Lower leg skin (tissue), 4 donors: ENCODE results near the gene TSC1. TPM values are rescaled to one million over a fixed set of nuclear protein-coding genes. Genes with fewer than 3 reads are reported as not detected.

Experiments used
- DNase-seq, 2 donors: peaks; one replicate each; pipeline ENCODE4 v3.0.0-alpha.2; 2019; ENCODE audit warnings: low spot score in 2 of 2
- H3K4me3 ChIP-seq: fragments of 200-600 bp; sonication (generic); 2 replicates; pipeline ENCODE4 v1.5.1; 2017; ENCODE audit warnings: mild to moderate bottlenecking, low read depth; ENCODE audit not compliant: poor library complexity, severe bottlenecking
- POLR2A ChIP-seq, 2 donors: fragments of 450-650 bp; IDR thresholded peaks; one replicate each; pipeline ENCODE4 v1.6.1; 2016 to 2017; ENCODE audit warnings: antibody characterized with exemption in 2 of 2, mild to moderate bottlenecking in 1 of 2, moderate library complexity in 1 of 2
- WGBS, 2 donors: methylation state at CpG; one replicate each; pipeline ENCODE4 v1.1.5; 2018; 5-methylcytosine and 5-hydroxymethylcytosine counted together
- intact Hi-C: fragments of 100-400 bp; cut with DNase I; formaldehyde crosslinking; loops from one replicate; pipeline ENCODE4 v1.15.0; 2023; ENCODE audit warnings: low total_unique reads
- total RNA-seq, 4 donors: library from RNA; depleted of rRNA; stranded (reverse); fragments of >200 nt; gene quantifications; one replicate each; pipeline ENCODE4 v1.1.0, GENCODE V29; 2016
- TF ChIP-seq, protein P1 (sequence below), 3 donors: fragments of 450-650 bp; IDR thresholded peaks; one replicate each; pipeline ENCODE4 v1.5.1; 2016; ENCODE audit warnings: antibody characterized with exemption in 3 of 3, mild to moderate bottlenecking in 3 of 3, moderate library complexity in 2 of 3

The TSC1 gene
- total RNA-seq, 4 donors from 2014 or later = 27.1 to 67.7 (median 32.5) TPM

DNA sequence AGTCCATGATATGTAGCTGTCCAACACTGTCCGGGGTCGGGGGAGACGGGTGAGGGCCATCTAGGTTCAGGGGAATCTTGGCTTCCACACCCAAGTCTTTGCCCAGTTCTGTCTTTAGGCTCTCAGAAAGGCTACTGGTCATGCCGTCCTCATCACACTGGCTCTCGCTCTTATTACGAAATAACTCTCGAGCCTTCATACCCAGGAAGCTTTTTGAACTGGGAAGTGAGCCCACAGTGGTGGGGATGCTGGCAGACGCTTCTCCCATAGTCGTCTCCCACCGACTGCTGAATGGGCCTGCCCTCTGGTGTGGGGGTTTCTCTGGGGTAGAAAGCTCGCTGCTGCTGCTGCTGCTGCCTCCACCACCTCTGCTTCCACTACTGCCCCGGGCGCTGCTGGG, 48.2 kb downstream of the TSC1 start:
- intact Hi-C loops = no loop called here
- DNase-seq = no peak
- TF ChIP-seq, protein P1, sequence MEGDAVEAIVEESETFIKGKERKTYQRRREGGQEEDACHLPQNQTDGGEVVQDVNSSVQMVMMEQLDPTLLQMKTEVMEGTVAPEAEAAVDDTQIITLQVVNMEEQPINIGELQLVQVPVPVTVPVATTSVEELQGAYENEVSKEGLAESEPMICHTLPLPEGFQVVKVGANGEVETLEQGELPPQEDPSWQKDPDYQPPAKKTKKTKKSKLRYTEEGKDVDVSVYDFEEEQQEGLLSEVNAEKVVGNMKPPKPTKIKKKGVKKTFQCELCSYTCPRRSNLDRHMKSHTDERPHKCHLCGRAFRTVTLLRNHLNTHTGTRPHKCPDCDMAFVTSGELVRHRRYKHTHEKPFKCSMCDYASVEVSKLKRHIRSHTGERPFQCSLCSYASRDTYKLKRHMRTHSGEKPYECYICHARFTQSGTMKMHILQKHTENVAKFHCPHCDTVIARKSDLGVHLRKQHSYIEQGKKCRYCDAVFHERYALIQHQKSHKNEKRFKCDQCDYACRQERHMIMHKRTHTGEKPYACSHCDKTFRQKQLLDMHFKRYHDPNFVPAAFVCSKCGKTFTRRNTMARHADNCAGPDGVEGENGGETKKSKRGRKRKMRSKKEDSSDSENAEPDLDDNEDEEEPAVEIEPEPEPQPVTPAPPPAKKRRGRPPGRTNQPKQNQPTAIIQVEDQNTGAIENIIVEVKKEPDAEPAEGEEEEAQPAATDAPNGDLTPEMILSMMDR (IDR thresholded peaks at IDR 0.05) = no peak
- TF ChIP-seq POLR2A (IDR thresholded peaks at IDR 0.05) = no peak
- H3K4me3 ChIP-seq = no peak overlapping the region
- 81 to 87% methylated on average over 13 of the region's 13 CpGs for WGBS, 2 donors

DNA sequence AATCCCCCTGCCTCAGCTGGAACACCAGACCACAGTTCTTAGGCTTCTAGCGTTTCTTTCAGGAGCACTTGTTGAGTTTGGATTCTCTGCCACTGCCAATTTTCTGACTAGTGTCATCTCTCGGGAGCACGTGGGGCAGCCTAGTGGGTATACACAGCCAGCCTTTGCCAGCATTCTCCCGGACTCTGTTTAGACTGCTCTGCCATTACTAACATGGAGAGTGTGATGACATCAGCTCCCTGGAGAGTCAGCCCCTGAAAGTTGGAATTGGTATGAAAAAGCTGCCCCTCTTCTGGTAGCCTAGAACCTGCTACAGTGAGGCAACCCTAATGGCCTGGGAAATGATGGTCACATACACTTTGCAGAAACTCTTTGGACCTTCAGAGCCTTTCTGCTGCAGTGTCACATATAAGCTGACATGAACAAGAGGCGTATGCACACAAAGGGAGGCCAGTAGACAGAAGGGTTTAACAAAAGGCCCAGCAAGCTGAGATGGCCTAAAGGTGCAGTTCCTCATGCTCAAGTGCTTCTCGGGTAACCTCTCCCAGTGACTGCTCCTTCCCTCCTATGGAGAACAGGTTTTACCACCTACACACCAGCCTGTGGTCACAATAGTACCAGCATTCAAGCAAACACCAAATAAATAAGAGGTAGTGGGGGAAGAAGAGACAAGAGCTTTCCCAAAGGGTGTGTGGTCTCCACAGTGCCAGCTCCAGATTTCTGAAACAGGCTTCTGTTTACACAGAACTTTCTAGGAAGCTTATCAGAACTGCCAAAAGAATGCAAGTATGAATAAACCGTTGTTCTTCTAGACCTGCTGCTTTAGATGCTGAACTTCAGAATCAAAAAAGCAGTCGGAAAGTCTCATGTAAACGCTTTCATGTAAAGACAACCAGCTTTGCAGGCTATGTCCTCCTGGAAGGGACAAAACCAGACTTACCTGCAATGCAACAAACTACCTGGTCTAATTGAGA, 49.3 kb downstream of the TSC1 start:
- no peak for DNase-seq
- no peak overlapping the region for H3K4me3 ChIP-seq
- intact Hi-C loops = no loop called here
- no peak for TF ChIP-seq POLR2A (IDR thresholded peaks at IDR 0.05)
- TF ChIP-seq, protein P1 (IDR thresholded peaks at IDR 0.05) = no peak
- 60 to 61% methylated on average over 9 of the region's 9 CpGs for WGBS, 2 donors

DNA sequence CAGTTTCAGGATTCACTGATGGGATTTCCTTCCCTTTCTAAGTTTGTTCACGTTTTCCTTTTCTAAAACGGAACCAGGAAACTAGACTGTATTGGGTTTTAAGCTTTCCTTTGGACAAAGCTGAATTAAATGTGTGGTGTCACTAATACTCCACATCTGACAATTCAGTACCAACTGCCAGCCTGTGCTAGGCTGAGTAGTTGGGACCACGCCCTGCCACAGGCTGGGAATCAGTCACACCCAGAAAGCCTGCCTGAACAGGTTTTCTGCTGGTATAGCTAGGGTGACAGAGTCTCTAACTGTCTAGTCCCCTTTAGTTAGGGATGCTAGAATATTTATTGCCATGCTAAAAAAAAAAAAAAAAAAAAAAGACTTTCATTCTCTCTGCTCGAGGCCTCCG, 50.1 kb downstream of the TSC1 start:
- WGBS, 2 donors = 40 to 64% methylated on average over 5 of the region's 5 CpGs
- no peak overlapping the region for H3K4me3 ChIP-seq
- TF ChIP-seq, protein P1 (IDR thresholded peaks at IDR 0.05) = no peak
- TF ChIP-seq POLR2A (IDR thresholded peaks at IDR 0.05) = no peak
- peak in 1 of 2 donors; percentile 54 for DNase-seq
- intact Hi-C loops = no loop called here

DNA sequence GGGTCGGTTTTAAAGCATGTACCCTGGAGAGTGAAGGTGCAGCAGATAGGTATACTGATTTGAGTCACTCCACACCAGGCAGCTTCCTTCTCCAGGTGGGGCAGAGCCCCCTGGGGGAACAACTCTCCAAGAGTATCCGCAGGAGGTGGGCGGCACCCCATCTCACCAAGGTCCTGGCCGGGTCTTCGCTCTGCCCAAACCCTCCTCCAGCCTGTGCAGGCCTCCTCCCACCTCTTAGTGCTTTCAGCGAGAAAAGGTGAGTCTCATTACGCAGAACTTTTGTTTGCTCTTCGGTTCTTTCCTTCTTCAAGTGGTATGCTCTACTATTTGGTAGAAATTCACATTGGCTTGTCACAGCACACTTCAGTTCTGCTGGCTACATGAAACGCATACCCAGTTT, 52.0 kb downstream of the TSC1 start:
- WGBS, 2 donors = 80 to 81% methylated on average over 9 of the region's 9 CpGs
- DNase-seq = no peak
- intact Hi-C loops = no loop called here
- TF ChIP-seq, protein P1 (IDR thresholded peaks at IDR 0.05) = no peak
- no peak for TF ChIP-seq POLR2A (IDR thresholded peaks at IDR 0.05)
- no peak overlapping the region for H3K4me3 ChIP-seq

DNA sequence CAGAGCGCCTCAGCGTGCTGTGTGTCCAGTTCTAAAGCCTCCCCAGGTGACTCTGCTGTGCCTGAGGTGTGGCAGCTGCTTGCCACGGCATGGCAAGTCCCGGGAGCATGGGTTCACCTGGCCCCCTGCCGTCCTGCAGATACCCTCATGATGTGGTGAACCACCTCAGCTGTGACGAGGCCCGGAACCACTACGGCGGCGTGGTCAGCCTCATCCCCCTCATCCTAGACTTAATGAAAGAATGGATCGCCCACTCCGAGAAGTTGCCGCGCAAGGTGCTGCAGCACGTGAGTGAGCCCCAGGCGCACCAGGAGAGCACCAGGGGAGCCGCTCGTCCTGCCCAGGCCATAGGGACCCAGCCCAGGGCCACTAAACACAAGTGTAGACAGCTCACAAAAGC, 56.3 kb downstream of the TSC1 start:
- no peak for TF ChIP-seq POLR2A (IDR thresholded peaks at IDR 0.05)
- TF ChIP-seq, protein P1 (IDR thresholded peaks at IDR 0.05) = no peak
- 95 to 96% methylated on average over 17 of the region's 18 CpGs for WGBS, 2 donors
- no peak overlapping the region for H3K4me3 ChIP-seq
- DNase-seq = no peak
- intact Hi-C loops = no loop called here
